GM12891 (cell line): Measurements from ENCODE around the gene CREBRF.

Experiments
- POLR2A ChIP-seq: IDR thresholded peaks from 2 replicates; pipeline ENCODE4 v1.6.1; 2011; ENCODE audit warnings: low read depth, low read length, control low read depth
- POLR2AphosphoS5 ChIP-seq: IDR thresholded peaks from 2 replicates; pipeline ENCODE4 v1.6.1; 2011; ENCODE audit warnings: low read depth, low read length, control low read depth
- TAF1 ChIP-seq: IDR thresholded peaks from 2 replicates; pipeline ENCODE4 v1.6.1; 2011; ENCODE audit warnings: low read depth, low read length, control low read depth

DNA sequence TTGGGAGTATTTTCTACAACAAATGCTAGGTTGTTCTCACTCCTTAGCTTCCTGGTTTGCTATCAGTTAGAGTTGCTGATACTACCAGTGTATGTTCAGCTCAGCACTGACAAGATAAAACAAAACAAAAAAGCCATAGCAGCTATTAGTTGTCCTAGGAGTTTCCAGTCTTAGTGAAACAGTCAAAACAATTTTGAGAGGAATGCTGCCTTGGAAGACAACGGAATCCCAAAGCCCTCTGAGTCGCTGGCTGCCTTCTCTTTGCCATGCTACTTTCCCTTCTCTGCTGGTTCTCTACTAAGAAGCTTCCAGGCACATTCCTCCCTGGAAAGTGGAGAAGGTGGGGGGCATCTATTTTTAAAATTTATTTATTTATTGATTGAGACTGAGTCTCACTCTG lies 5.4 kb upstream of the CREBRF start:
- TF ChIP-seq POLR2A = no peak
- no peak for TF ChIP-seq TAF1
- TF ChIP-seq POLR2AphosphoS5 = no peak
